GM12878 (cell line): ENCODE data around the gene C4orf36. TPM values are rescaled to one million over a fixed set of nuclear protein-coding genes. Genes with fewer than 3 reads are reported as not detected.
A peak's percentile ranks its signal among the peaks of the same experiment; 100 is the strongest.

Experiments used
- ATAC-seq: fragments of 200-7000 bp; cut with Tn5 transposase; 3 replicates; pipeline ENCODE4 v1.9.1; 2020; ENCODE audit warnings: mild to moderate bottlenecking, moderate library complexity
- BruUV-seq: library from RNA; stranded (reverse); fragments of 400-500 nt; replicated peaks from 2 replicates; lab custom pipeline; 2021; lab: Mats Ljungman, UMichigan
- CTCF ChIA-PET: fragments of 300-600 bp; sonication (Branson Sonifier 250); formaldehyde crosslinking; extraction: SDS; loops from one replicate; lab custom pipeline; 2021; ENCODE audit warnings: inconsistent platforms; lab: Yijun Ruan, JAX
- POLR2A ChIA-PET: fragments of 350-600 bp; formaldehyde crosslinking; extraction: SDS; loops from one replicate; lab custom pipeline; 2021; ENCODE audit warnings: inconsistent platforms; lab: Charles Lee
- RAD21 ChIA-PET: fragments of 300-600 bp; sonication (Branson Sonifier 250); formaldehyde crosslinking; loops from one replicate; lab custom pipeline; 2023; ENCODE audit warnings: antibody characterized with exemption; ENCODE audit not compliant: unreplicated experiment; lab: Charles Lee
- SMC1A ChIA-PET: fragments of 300-600 bp; sonication (Branson Sonifier 250); formaldehyde crosslinking; loops from one replicate; lab custom pipeline; 2023; ENCODE audit not compliant: unreplicated experiment, uncharacterized antibody; lab: Charles Lee
- DNase-seq: peaks from one replicate; pipeline ENCODE4 v3.0.0-alpha.2; 2011; ENCODE audit warnings: low read depth, low spot score
- FAIRE-seq: peaks from 3 replicates; lab custom pipeline; 2011; peaks lifted over from hg19 to GRCh38; lab: Jason Lieb, UNC
- H2AFZ ChIP-seq: 2 replicates; pipeline ENCODE4 v1.6.0; 2011; ENCODE audit warnings: low read depth, low read length, control low read depth; ENCODE audit not compliant: control insufficient read depth
- H3K27ac ChIP-seq: 2 replicates; pipeline ENCODE4 v1.5.1; 2011; ENCODE audit warnings: control low read depth; ENCODE audit not compliant: control insufficient read depth, insufficient read depth
- H3K27me3 ChIP-seq, 2 experiments: replicated peaks in 1 of 2; 2 replicates each; pipeline versions ENCODE4 v1.6.0 to v1.6.1; 2011; ENCODE audit warnings: low read length in 1 of 2; ENCODE audit not compliant: control insufficient read depth in 2 of 2, insufficient read depth in 2 of 2
- H3K36me3 ChIP-seq, 2 experiments: 2 replicates each; pipeline ENCODE4 v1.5.1; 2011; ENCODE audit warnings: low read length in 1 of 2; ENCODE audit not compliant: control insufficient read depth in 2 of 2, insufficient read depth in 2 of 2
- H3K4me1 ChIP-seq: 2 replicates; pipeline ENCODE4 v1.6.1; 2011; ENCODE audit warnings: mild to moderate bottlenecking, low read length, moderate library complexity, mixed read lengths; ENCODE audit not compliant: control insufficient read depth, insufficient read depth
- H3K4me2 ChIP-seq: 2 replicates; pipeline ENCODE4 v1.6.0; 2011; ENCODE audit warnings: control low read depth; ENCODE audit not compliant: control insufficient read depth, insufficient read depth
- H3K4me3 ChIP-seq: fragments of 200-600 bp; sonication (generic); 2 replicates; pipeline ENCODE4 v1.5.1; 2016
- H3K79me2 ChIP-seq: 2 replicates; pipeline ENCODE4 v1.6.0; 2011; ENCODE audit warnings: low read length; ENCODE audit not compliant: control insufficient read depth, insufficient read depth
- H3K9ac ChIP-seq: 2 replicates; pipeline ENCODE4 v1.8.0; 2011; ENCODE audit warnings: low read length, control low read depth, mixed read lengths; ENCODE audit not compliant: control insufficient read depth, insufficient read depth
- H3K9me3 ChIP-seq: replicated peaks from 3 replicates; pipeline ENCODE4 v1.5.1; 2011; ENCODE audit warnings: mild to moderate bottlenecking, low read length; ENCODE audit not compliant: control insufficient read depth, insufficient read depth
- H4K20me1 ChIP-seq: 2 replicates; pipeline ENCODE4 v1.6.0; 2011; ENCODE audit not compliant: control insufficient read depth, insufficient read depth
- EP300 ChIP-seq, 2 experiments: fragments of 150-350 bp in 1 of 2; IDR thresholded peaks; 2 replicates each; pipeline ENCODE4 v1.6.1; 2011 to 2012; ENCODE audit warnings: low read depth in 2 of 2, low read length in 2 of 2, borderline replicate concordance in 1 of 2, improper control_type of control experiment in 1 of 2, inconsistent platforms in 1 of 2; ENCODE audit not compliant: control insufficient read depth in 1 of 2
- FOXK2 ChIP-seq: fragments of 450-650 bp; IDR thresholded peaks from 2 replicates; pipeline ENCODE4 v1.6.1; 2017; ENCODE audit warnings: mild to moderate bottlenecking, moderate library complexity
- HDGF ChIP-seq: fragments of 450-650 bp; IDR thresholded peaks from 2 replicates; pipeline ENCODE4 v1.6.1; 2016; ENCODE audit warnings: antibody characterized with exemption
- LARP7 ChIP-seq: fragments of 450-650 bp; IDR thresholded peaks from 2 replicates; pipeline ENCODE4 v1.6.1; 2017; ENCODE audit warnings: mild to moderate bottlenecking
- PAX5 ChIP-seq: IDR thresholded peaks from 2 replicates; pipeline ENCODE4 v1.6.1; 2011; ENCODE audit warnings: low read depth, low read length, borderline replicate concordance
- RBBP5 ChIP-seq: fragments of 200-600 bp; sonication (generic); conservative IDR thresholded peaks from 2 replicates; pipeline ENCODE4 v1.6.1; 2016
- RCOR1 ChIP-seq: conservative IDR thresholded peaks from 2 replicates; pipeline ENCODE4 v1.6.1; 2012; ENCODE audit warnings: low read depth, low read length, improper control_type of control experiment
- SPI1 ChIP-seq: IDR thresholded peaks from 2 replicates; pipeline ENCODE4 v1.6.1; 2011; ENCODE audit warnings: low read depth, mild to moderate bottlenecking, low read length, moderate library complexity, borderline replicate concordance; ENCODE audit not compliant: insufficient read depth
- TARDBP ChIP-seq: IDR thresholded peaks from 2 replicates; pipeline ENCODE4 v1.6.1; 2016; ENCODE audit warnings: borderline replicate concordance
- WGBS: methylation state at CpG from one replicate; pipeline ENCODE4 v1.1.6; 2016; ENCODE audit warnings: low lambda C conversion rate; ENCODE audit not compliant: insufficient replicate concordance, insufficient coverage; ENCODE audit errors: missing lambda C conversion rate; 5-methylcytosine and 5-hydroxymethylcytosine counted together
- in situ Hi-C: fragments of 300-500 bp; cut with MboI; formaldehyde crosslinking; loops from 9 replicates; pipeline ENCODE4 v1.14.3; 2018; ENCODE audit warnings: mixed read lengths
- intact Hi-C: fragments of 100-400 bp; cut with micrococcal nuclease; formaldehyde crosslinking; loops from one replicate; pipeline ENCODE4 v1.14.2; 2022; ENCODE audit not compliant: unreplicated experiment
- polyA plus RNA-seq, 11 experiments: library from polyadenylated mRNA; depleted of rRNA in 4 of 11; unstranded in 6 of 11; stranded (reverse) in 5 of 11; fragments of >200 nt; fragmentation: Nextera tagmentation in 4 of 11; fragmentation: Illumina TruSeq in 1 of 11; extraction: Ambion mirVana in 4 of 11; extraction: Trizol in 1 of 11; gene quantifications; 1 replicate in 1 of 11; 2 replicates in 10 of 11; pipeline versions ENCODE4 v1.2.1 to v1.2.3, GENCODE V29; 2011 to 2016; ENCODE audit warnings: inconsistent platforms in 2 of 11, missing spikeins in 2 of 11, low read depth in 1 of 11
- total RNA-seq, 4 experiments: library from RNA; depleted of rRNA in 3 of 4; stranded (reverse); fragments of >200 nt in 3 of 4; fragmentation: Illumina TruSeq in 1 of 4; extraction: Trizol in 1 of 4; gene quantifications; 2 replicates each; pipeline versions ENCODE4 v1.2.1 to v1.2.3, GENCODE V29; 2013 to 2021

Gene C4orf36
- total and polyA plus RNA-seq, 10 of the 15 experiments (the other 5 are each of a cell fraction or from before 2014, with no cell fraction given), result 0.35 to 2.7 (median 1.3) TPM; not detected in 2

DNA sequence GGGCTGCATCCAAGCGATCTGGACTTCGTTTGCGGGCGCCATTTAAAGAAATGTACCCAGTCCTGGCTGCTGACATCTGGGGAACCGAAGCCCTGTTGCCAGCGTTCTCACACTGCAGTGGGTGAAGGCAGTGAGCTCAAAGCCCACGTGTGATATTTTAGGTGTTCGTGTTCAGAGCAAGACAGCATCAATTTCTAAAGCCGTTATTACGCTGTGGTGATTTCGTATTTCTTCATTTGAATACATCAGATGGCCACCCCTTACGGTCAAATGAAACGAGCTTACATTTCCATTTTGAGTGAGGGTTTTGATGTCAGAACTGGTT, 376 bp upstream of the C4orf36 start:
- Histone ChIP-seq H3K27ac (no peak overlapping the region), H2AFZ (peak overlapping the region; percentile 26), H3K9ac (peak overlapping the region; percentile 53; the same call in 1 of the 2 replicates), H3K9me3 (no peaks in the 10 kb centered on the region), H3K4me3 (peak overlapping the region; percentile 81), H3K4me1 (no peaks in the 10 kb centered on the region), H3K27me3 (no peaks in the 10 kb centered on the region), H3K36me3 (no peaks in the 10 kb centered on the region), H3K79me2 (no peaks in the 10 kb centered on the region), H3K4me2 (peak overlapping the region; percentile 96), H4K20me1 (no peaks in the 10 kb centered on the region)
- in situ Hi-C loops (no loop called here), intact Hi-C loops (loop anchor here (10.0 kb wide), 1 partner anchor 848 kb away; no protein-coding TSS in a partner anchor)
- FAIRE-seq (no peak), DNase-seq (no peak), ATAC-seq (peak; percentile 40)
- ChIA-PET SMC1A (interaction anchor here (0.7 to 8.7 kb wide), 7 partner anchors 22 to 395 kb away, joined by 3 to 190 read pairs (median 3); partner anchors contain the start of gene PTPN13), POLR2A (interaction anchor here (1.0 kb wide), 1 partner anchor 393 kb away, joined by 3 read pairs; no protein-coding TSS in a partner anchor), RAD21 (interaction anchor here (1.1 to 7.0 kb wide), 3 partner anchors 299 to 403 kb away, joined by 3 to 64 read pairs (median 12); partner anchors contain the start of gene PTPN13), CTCF (interaction anchor here (0.8 to 8.7 kb wide), 6 partner anchors 112 to 395 kb away, joined by 3 to 307 read pairs (median 4); partner anchors contain the start of gene PTPN13)
- WGBS, result 30% methylated on average over 13 of the region's 13 CpGs
- TF ChIP-seq LARP7, result no peak
- TF ChIP-seq RCOR1, result no peak
- TF ChIP-seq SPI1, result no peak
- no peak for TF ChIP-seq PAX5
- TF ChIP-seq EP300 (IDR thresholded peaks at IDR 0.05; ENCODE audit: borderline replicate concordance in 1 of 2, control insufficient read depth in 1 of 2, low read depth in 2 of 2, low read length in 2 of 2), result no peak
- TF ChIP-seq FOXK2, result no peak
- no peak for TF ChIP-seq TARDBP
- no peak for TF ChIP-seq RBBP5
- no peak for TF ChIP-seq HDGF
- BruUV-seq, result no TSS peak
